HepG2 (cell line): ENCODE measurements around the gene KANSL1. TPM values are rescaled to one million over a fixed set of nuclear protein-coding genes. Genes with fewer than 3 reads are reported as not detected.

Source experiments
- ATAC-seq: fragments of 200-7000 bp; cut with Tn5 transposase; 3 replicates; pipeline ENCODE4 v1.9.1; 2020; ENCODE audit warnings: mild to moderate bottlenecking, moderate library complexity
- BruUV-seq: library from RNA; stranded (reverse); fragments of 400-500 nt; replicated peaks from 2 replicates; lab custom pipeline; 2021; lab: Mats Ljungman, UMichigan
- CTCF ChIA-PET: fragments of 300-600 bp; formaldehyde crosslinking; extraction: SDS; loops from one replicate; lab custom pipeline; 2021; ENCODE audit warnings: low total read pairs, inconsistent platforms, low intra/inter-chr PET ratio; lab: Yijun Ruan, JAX
- POLR2A ChIA-PET: fragments of 350-600 bp; sonication (Branson Sonifier 250); formaldehyde crosslinking; loops from one replicate; lab custom pipeline; 2020; ENCODE audit warnings: antibody characterized with exemption, inconsistent platforms; lab: Yijun Ruan, JAX
- DNase-seq: peaks from one replicate; pipeline ENCODE4 v3.0.0-alpha.2; 2015; ENCODE audit warnings: low spot score
- FAIRE-seq: peaks from 3 replicates; lab custom pipeline; 2011; peaks lifted over from hg19 to GRCh38; lab: Jason Lieb, UNC
- H2AFZ ChIP-seq: one replicate; pipeline ENCODE4 v1.6.1; 2011; ENCODE audit warnings: low read length, inconsistent platforms
- H3K27ac ChIP-seq: fragments of 300-600 bp; 3 replicates; pipeline ENCODE4 v1.8.0; 2011; ENCODE audit warnings: mixed run types, mild to moderate bottlenecking, mixed read lengths, low read length, inconsistent platforms; ENCODE audit not compliant: insufficient read depth; ENCODE audit errors: extremely low read length
- H3K27me3 ChIP-seq, 2 experiments: fragments of 200-600 bp in 1 of 2; 2 replicates in 1 of 2; 3 replicates in 1 of 2; pipeline versions ENCODE4 v1.6.0 to v1.8.0; 2011; ENCODE audit warnings: low read length in 2 of 2, mild to moderate bottlenecking in 2 of 2, moderate library complexity in 2 of 2, inconsistent platforms in 1 of 2; ENCODE audit not compliant: insufficient read depth in 2 of 2, control insufficient read depth in 1 of 2
- H3K36me3 ChIP-seq, 2 experiments: fragments of 200-600 bp in 1 of 2; replicated peaks in 1 of 2; 2 replicates in 1 of 2; 3 replicates in 1 of 2; pipeline versions ENCODE4 v1.5.1 to v1.8.0; 2011; ENCODE audit warnings: low read length in 2 of 2, inconsistent platforms in 1 of 2; ENCODE audit not compliant: insufficient read depth in 2 of 2, control insufficient read depth in 1 of 2
- H3K4me1 ChIP-seq: 2 replicates; pipeline ENCODE4 v1.5.1; 2012; ENCODE audit warnings: low read length, inconsistent platforms; ENCODE audit not compliant: insufficient read depth
- H3K4me2 ChIP-seq: 2 replicates; pipeline ENCODE4 v1.6.0; 2011; ENCODE audit warnings: low read depth, low read length, inconsistent platforms
- H3K4me3 ChIP-seq, 3 experiments: fragments of 200-600 bp in 1 of 3; sonication (generic), shearing (Covaris generic) in 1 of 3; replicated peaks in 1 of 3; 2 replicates each; pipeline ENCODE4 v1.5.1; 2011 to 2016; ENCODE audit warnings: low read length in 3 of 3, inconsistent platforms in 2 of 3, low read depth in 2 of 3, mild to moderate bottlenecking in 2 of 3, control low read depth in 1 of 3, mixed read lengths in 1 of 3; ENCODE audit not compliant: insufficient read depth in 1 of 3
- H3K79me2 ChIP-seq: one replicate; pipeline ENCODE4 v1.6.1; 2011; ENCODE audit warnings: low read length, inconsistent platforms; ENCODE audit not compliant: insufficient read depth
- H3K9ac ChIP-seq: 2 replicates; pipeline ENCODE4 v1.6.0; 2011; ENCODE audit warnings: mild to moderate bottlenecking, low read depth, low read length, inconsistent platforms; ENCODE audit not compliant: insufficient read depth
- H3K9me3 ChIP-seq: 2 replicates; pipeline ENCODE4 v1.5.1; 2012; ENCODE audit warnings: mild to moderate bottlenecking, low read length
- H4K20me1 ChIP-seq: 2 replicates; pipeline ENCODE4 v1.6.0; 2011; ENCODE audit warnings: inconsistent platforms, mild to moderate bottlenecking, low read length, moderate library complexity; ENCODE audit not compliant: insufficient read depth
- USF2 ChIP-seq, 2 experiments: sonication (generic) in 1 of 2; formaldehyde crosslinking in 1 of 2; IDR thresholded peaks; 2 replicates each; pipeline versions ENCODE4 v1.5.1 to v1.6.1; 2011 to 2020; ENCODE audit warnings: borderline replicate concordance in 1 of 2, low read depth in 1 of 2, low read length in 1 of 2, mild to moderate bottlenecking in 1 of 2, missing genetic modification reagents in 1 of 2, moderate library complexity in 1 of 2
- WGBS: methylation state at CpG from one replicate; pipeline ENCODE4 v1.1.6; 2017; ENCODE audit warnings: low lambda C conversion rate; 5-methylcytosine and 5-hydroxymethylcytosine counted together
- in situ Hi-C: cut with HindIII; loops from 2 replicates; pipeline ENCODE4 v1.10.0; 2017; ENCODE audit warnings: low pct_unique_long_range_greater_than_20kb; ENCODE audit not compliant: extremely low pct_ligation_motif_present
- intact Hi-C: fragments of 100-400 bp; cut with micrococcal nuclease; formaldehyde crosslinking; loops from one replicate; pipeline ENCODE4 v1.10.0; 2022; ENCODE audit not compliant: unreplicated experiment
- polyA plus RNA-seq, 8 experiments: library from polyadenylated mRNA; depleted of rRNA in 3 of 8; stranded (reverse) in 7 of 8; unstranded in 1 of 8; fragments of >200 nt; fragmentation: Illumina TruSeq in 4 of 8; extraction: Trizol in 4 of 8; gene quantifications; 2 replicates each; pipeline versions ENCODE4 v1.2.1 to v1.2.3, GENCODE V29; 2011 to 2016; ENCODE audit warnings: low read depth in 4 of 8, missing spikeins in 1 of 8, mixed read lengths in 1 of 8; ENCODE audit not compliant: insufficient read depth in 1 of 8
- total RNA-seq, 5 experiments: library from RNA; depleted of rRNA; stranded (reverse); fragments of >200 nt; fragmentation: Illumina TruSeq; extraction: Trizol; gene quantifications; 2 replicates each; pipeline ENCODE4 v1.2.3, GENCODE V29; 2016; ENCODE audit warnings: low read depth in 1 of 5
- TF ChIP-seq, protein P1 (sequence below), 2 experiments: sonication (generic) in 1 of 2; formaldehyde crosslinking in 1 of 2; IDR thresholded peaks; 2 replicates each; pipeline versions ENCODE4 v1.4.0 to v1.6.1; 2018 to 2020; ENCODE audit warnings: missing genetic modification reagents in 2 of 2, borderline replicate concordance in 1 of 2, low read depth in 1 of 2, mild to moderate bottlenecking in 1 of 2, missing biosample characterization in 1 of 2

Gene KANSL1
- total and polyA plus RNA-seq, 2 of the 13 experiments (the other 11 are each of a cell fraction or from before 2014, with no cell fraction given): 24.0 to 59.6 TPM

DNA sequence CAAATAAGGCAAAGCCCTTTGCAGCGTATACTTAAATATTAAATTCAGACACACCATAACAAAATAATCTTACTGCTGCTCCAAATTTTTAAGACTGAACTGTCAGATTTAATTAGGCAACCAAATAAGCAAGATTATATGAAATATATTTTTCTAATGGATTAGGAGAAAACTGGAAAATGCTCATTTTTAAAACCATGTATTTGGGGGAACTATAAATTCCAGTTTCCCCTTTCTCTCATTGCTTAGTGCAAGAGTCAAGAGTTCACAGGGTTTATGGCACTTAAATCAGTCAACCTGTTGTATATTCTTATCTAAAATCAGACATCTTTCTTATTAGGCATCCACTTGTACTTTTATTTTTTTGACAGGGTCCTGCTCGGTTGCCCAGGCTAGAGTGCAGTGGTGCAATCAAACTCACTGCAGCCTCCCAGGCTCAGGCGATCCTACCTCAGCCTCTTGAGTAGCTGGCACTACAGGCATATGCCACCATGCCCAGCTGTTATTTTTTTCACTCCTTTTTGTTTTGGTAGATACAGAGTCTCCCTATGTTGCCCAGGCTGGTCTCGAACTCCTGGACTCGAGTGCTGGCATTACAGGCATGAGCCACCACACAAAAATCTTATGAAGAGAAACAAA, 2.1 kb upstream of the KANSL1 start:
- no peak for FAIRE-seq
- Histone ChIP-seq H3K27me3 (no peaks in the 10 kb centered on the region; a peak in 1 of 5 replicates), H3K27ac (no peak overlapping the region), H3K4me1 (peaks cover 41% of the 10 kb centered on the region)
- intact Hi-C loops: loop anchor here (1.0 to 10.0 kb wide), 2 partner anchors 18 to 121 kb away; no protein-coding TSS in a partner anchor
- no peak for DNase-seq
- no peak for ATAC-seq
- POLR2A ChIA-PET: no interaction called here
- 87% methylated on average over 5 of the region's 5 CpGs for WGBS
- TF ChIP-seq, protein P1, sequence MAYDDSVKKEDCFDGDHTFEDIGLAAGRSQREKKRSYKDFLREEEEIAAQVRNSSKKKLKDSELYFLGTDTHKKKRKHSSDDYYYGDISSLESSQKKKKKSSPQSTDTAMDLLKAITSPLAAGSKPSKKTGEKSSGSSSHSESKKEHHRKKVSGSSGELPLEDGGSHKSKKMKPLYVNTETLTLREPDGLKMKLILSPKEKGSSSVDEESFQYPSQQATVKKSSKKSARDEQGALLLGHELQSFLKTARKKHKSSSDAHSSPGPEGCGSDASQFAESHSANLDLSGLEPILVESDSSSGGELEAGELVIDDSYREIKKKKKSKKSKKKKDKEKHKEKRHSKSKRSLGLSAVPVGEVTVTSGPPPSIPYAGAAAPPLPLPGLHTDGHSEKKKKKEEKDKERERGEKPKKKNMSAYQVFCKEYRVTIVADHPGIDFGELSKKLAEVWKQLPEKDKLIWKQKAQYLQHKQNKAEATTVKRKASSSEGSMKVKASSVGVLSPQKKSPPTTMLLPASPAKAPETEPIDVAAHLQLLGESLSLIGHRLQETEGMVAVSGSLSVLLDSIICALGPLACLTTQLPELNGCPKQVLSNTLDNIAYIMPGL (CRISPR knock-in tag; IDR thresholded peaks at IDR 0.05; ENCODE audit: borderline replicate concordance in 1 of 2, low read depth in 1 of 2): no peak
- TF ChIP-seq USF2 (IDR thresholded peaks at IDR 0.05; ENCODE audit: low read depth, low read length) (no peak), USF2 (CRISPR knock-in tag; IDR thresholded peaks at IDR 0.05; ENCODE audit: borderline replicate concordance) (peak; percentile 29; the same call in 1 of the 2 replicates)
- TF ChIP-seq, all 625 proteins: peak for 1
- H4K20me1 ChIP-seq: peaks cover 23% of the 10 kb centered on the region
- H3K9me3 ChIP-seq: no peaks in the 10 kb centered on the region
- H2AFZ ChIP-seq: no peak overlapping the region
- CTCF ChIA-PET: interaction anchor here (1.2 to 3.7 kb wide), 2 partner anchors 17 to 191 kb away, joined by 3 to 32 read pairs; no protein-coding TSS in a partner anchor
- no TSS peak for BruUV-seq
- no peak overlapping the region for H3K9ac ChIP-seq
- H3K4me3 ChIP-seq: no peak overlapping the region
- H3K36me3 ChIP-seq: 0 out of 5 replicates have a peak, but pooled peaks cover 0 to 1% of the 10 kb centered on the region in 2 experiments
- in situ Hi-C loops: no loop called here
- H3K4me2 ChIP-seq: no peak overlapping the region
- H3K79me2 ChIP-seq: peaks cover 86% of the 10 kb centered on the region
